Glutamatergic neuron (in vitro differentiated cells): ENCODE measurements around the gene DDX4. TPM values are rescaled to one million over a fixed set of nuclear protein-coding genes. Genes with fewer than 3 reads are reported as not detected.

ENCODE experiments used
- DNase-seq: peaks from one replicate; pipeline ENCODE4 v3.0.0; 2022
- H3K27ac Mint-ChIP-seq: one replicate; pipeline ENCODE4 v1.8.0; 2020; ENCODE audit warnings: mild to moderate bottlenecking, mixed read lengths, inconsistent platforms; ENCODE audit not compliant: unreplicated experiment
- H3K27me3 Mint-ChIP-seq: one replicate; pipeline ENCODE4 v1.8.0; 2020; ENCODE audit warnings: mild to moderate bottlenecking, moderate library complexity, mixed read lengths, inconsistent platforms; ENCODE audit not compliant: unreplicated experiment
- H3K36me3 Mint-ChIP-seq: one replicate; pipeline ENCODE4 v1.8.0; 2020; ENCODE audit warnings: mild to moderate bottlenecking, mixed read lengths, inconsistent platforms; ENCODE audit not compliant: unreplicated experiment
- H3K4me1 Mint-ChIP-seq: one replicate; pipeline ENCODE4 v1.8.0; 2020; ENCODE audit warnings: mild to moderate bottlenecking, low read depth, mixed read lengths, inconsistent platforms; ENCODE audit not compliant: unreplicated experiment
- H3K4me3 Mint-ChIP-seq: one replicate; pipeline ENCODE4 v1.8.0; 2020; ENCODE audit warnings: mild to moderate bottlenecking, mixed read lengths, inconsistent platforms; ENCODE audit not compliant: unreplicated experiment
- H3K9me3 Mint-ChIP-seq: one replicate; pipeline ENCODE4 v1.8.0; 2020; ENCODE audit warnings: mild to moderate bottlenecking, moderate library complexity, mixed read lengths, inconsistent platforms; ENCODE audit not compliant: unreplicated experiment
- CTCF ChIP-seq: fragments of 200-600 bp; sonication (generic); IDR thresholded peaks from one replicate; pipeline ENCODE4 v1.5.0; 2021; ENCODE audit not compliant: partially characterized antibody, unreplicated experiment
- total RNA-seq: library from RNA; stranded (reverse); fragmentation: NEBNext Ultra II Directional; extraction: Animal tissue kit (Norgen Biotek cat#: 25700); gene quantifications from one replicate; pipeline ENCODE4 v1.2.1, GENCODE V29; 2021; ENCODE audit not compliant: unreplicated experiment

Gene DDX4
- total RNA-seq, 1 donor from 2014 or later = 0.27 TPM

DNA sequence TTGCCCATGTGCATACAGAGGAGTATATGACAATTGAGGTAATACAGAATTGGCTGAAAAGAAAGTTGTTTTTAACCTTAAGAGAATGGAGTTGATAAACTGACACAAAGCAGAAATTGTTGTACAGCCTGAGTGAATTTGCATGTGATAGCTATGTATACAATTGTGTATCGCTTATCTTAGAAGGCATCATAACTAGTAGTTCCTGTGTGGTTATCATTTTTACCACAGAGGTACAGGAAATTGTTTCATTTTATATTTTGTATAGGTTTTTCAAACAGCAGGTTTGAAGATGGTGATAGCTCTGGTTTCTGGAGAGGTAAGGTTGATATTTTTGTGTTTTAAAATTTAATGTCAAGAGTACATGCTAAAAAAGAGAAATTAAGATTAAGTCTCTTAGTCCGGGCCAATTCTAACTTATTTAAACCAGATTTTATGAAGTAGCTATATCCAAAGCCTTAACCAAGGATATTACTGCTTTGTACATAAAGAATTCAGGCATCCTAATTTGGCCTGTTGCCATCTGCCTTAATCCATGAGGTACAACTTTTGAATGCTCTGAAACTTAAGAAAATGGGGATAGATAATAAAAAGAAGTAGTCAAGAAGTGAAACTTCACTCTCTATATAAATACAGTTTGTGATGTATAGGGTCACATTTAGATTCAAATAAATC is 26.0 kb downstream of the DDX4 start:
- no peak for DNase-seq
- no peak overlapping the region for H3K4me3 Mint-ChIP-seq

GRCh38 chr5:55768279-55768678 is 30.4 kb downstream of the DDX4 start:
- Mint-ChIP-seq H3K4me1 (no peaks in the 10 kb centered on the region), H3K27me3 (no peaks in the 10 kb centered on the region), H3K4me3 (no peak overlapping the region), H3K9me3 (no peaks in the 10 kb centered on the region), H3K27ac (no peak overlapping the region), H3K36me3 (peaks cover 4% of the 10 kb centered on the region)
- no peak for DNase-seq
- no peak for TF ChIP-seq CTCF

More for the DNA sequence above, 26.0 kb downstream of the DDX4 start:
- Mint-ChIP-seq H3K27me3 (no peaks in the 10 kb centered on the region), H3K9me3 (no peaks in the 10 kb centered on the region), H3K4me1 (no peaks in the 10 kb centered on the region), H3K27ac (no peak overlapping the region), H3K36me3 (no peaks in the 10 kb centered on the region)
- TF ChIP-seq CTCF = no peak

DNA sequence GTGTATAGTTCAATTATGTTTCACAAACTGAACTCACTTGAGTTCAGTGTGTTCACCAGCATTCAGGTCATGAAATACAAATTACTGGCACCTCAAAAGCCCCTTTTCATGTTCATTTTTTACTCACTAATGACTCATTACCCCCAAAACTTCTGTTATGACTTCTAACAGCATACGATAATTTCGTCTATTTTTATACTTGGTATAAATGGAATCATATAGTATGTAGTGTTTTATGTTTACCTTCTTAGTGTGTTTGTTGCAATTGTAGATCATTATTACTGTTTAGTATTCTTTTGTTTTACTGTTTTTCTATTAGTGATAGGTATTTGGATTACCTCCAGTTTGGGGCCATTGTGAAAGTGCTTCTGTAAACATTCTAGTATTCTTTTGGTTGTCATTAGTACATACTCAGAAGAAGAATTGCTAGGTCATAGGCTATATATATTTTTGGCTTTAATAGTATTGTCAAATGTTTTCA is 33.4 kb downstream of the DDX4 start:
- Mint-ChIP-seq H3K27me3 (no peaks in the 10 kb centered on the region), H3K27ac (no peak overlapping the region), H3K4me3 (no peak overlapping the region), H3K4me1 (no peaks in the 10 kb centered on the region), H3K9me3 (no peaks in the 10 kb centered on the region), H3K36me3 (peaks cover 4% of the 10 kb centered on the region)
- DNase-seq = no peak
- TF ChIP-seq CTCF = no peak

- H3K27ac Mint-ChIP-seq = no peak overlapping the region
- peaks cover 4% of the 10 kb centered on the region for H3K36me3 Mint-ChIP-seq
- H3K4me1 Mint-ChIP-seq = no peaks in the 10 kb centered on the region
- no peaks in the 10 kb centered on the region for H3K9me3 Mint-ChIP-seq
- DNase-seq = no peak
- no peak for TF ChIP-seq CTCF
- H3K27me3 Mint-ChIP-seq = no peaks in the 10 kb centered on the region
- no peak overlapping the region for H3K4me3 Mint-ChIP-seq
Observed at GRCh38 chr5:55773057-55773456, 35.2 kb downstream of the DDX4 start.

- H3K4me3 Mint-ChIP-seq = no peak overlapping the region
- H3K4me1 Mint-ChIP-seq = no peaks in the 10 kb centered on the region
- no peaks in the 10 kb centered on the region for H3K36me3 Mint-ChIP-seq
- H3K27ac Mint-ChIP-seq = no peak overlapping the region
- H3K27me3 Mint-ChIP-seq = no peaks in the 10 kb centered on the region
- TF ChIP-seq CTCF = no peak
- no peak for DNase-seq
- no peaks in the 10 kb centered on the region for H3K9me3 Mint-ChIP-seq
Observed at GRCh38 chr5:55777332-55777731, 39.5 kb downstream of the DDX4 start.
